ENCODE data around the gene ZDHHC11. TPM values are rescaled to one million over a fixed set of nuclear protein-coding genes. Genes with fewer than 3 reads are reported as not detected.
A peak's percentile ranks its signal among the peaks of the same experiment; 100 is the strongest.
"Not testable (repeated sequence)": the region's sequence is repeated elsewhere in the genome, so short reads cannot be mapped to it uniquely, and the experiment has no call there.

Gene ZDHHC11
- total RNA-seq, 8 experiments from 2014 or later = 2.0 to 11.9 (median 6.8) TPM

GRCh38 chr5:885529-885928 lies 34.7 kb upstream of the ZDHHC11 start:
- Histone ChIP-seq H3K27ac (no peak overlapping the region), H3K4me1 (replicated peaks in 1 of 2) (peaks cover 0 to 1% of the 10 kb centered on the region in 2 donors), H3K4me3 (no peak overlapping the region)
- in situ Hi-C loops (cut with MboI; ENCODE audit: low pct_unique_long_range_greater_than_20kb in 2 of 9, low sequenced_read_pairs in 9 of 9, unreplicated experiment in 9 of 9) = loop anchor here in 2 of 9 experiments (25.0 kb wide), 1 partner anchor 223 kb away; no protein-coding TSS in a partner anchor
- WGBS, 10 experiments = 80 to 100% (median 99%) methylated on average over 1 to 8 of the region's 13 CpGs; no CpG with 5 or more reads in 6 of the 10 experiments
- ATAC-seq (replicated peaks in 6 of 8) = peak in 1 of 8 experiments; percentile 42

- Histone ChIP-seq H3K27ac (no peak overlapping the region), H3K4me3 (no peak overlapping the region), H3K4me1 (replicated peaks in 1 of 2) (no peaks in the 10 kb centered on the region)
- ATAC-seq (replicated peaks in 6 of 8) = no peak
- WGBS, 10 experiments = 63 to 100% (median 91%) methylated on average over 1 to 6 of the region's 18 CpGs; no CpG with 5 or more reads in 5 of the 10 experiments
- in situ Hi-C loops (cut with MboI; ENCODE audit: low pct_unique_long_range_greater_than_20kb in 2 of 9, low sequenced_read_pairs in 9 of 9, unreplicated experiment in 9 of 9) = loop anchor here in 2 of 9 experiments (25.0 kb wide), 1 partner anchor 223 kb away; no protein-coding TSS in a partner anchor
Observed at GRCh38 chr5:885127-885442, 34.3 kb upstream of the ZDHHC11 start.

DNA sequence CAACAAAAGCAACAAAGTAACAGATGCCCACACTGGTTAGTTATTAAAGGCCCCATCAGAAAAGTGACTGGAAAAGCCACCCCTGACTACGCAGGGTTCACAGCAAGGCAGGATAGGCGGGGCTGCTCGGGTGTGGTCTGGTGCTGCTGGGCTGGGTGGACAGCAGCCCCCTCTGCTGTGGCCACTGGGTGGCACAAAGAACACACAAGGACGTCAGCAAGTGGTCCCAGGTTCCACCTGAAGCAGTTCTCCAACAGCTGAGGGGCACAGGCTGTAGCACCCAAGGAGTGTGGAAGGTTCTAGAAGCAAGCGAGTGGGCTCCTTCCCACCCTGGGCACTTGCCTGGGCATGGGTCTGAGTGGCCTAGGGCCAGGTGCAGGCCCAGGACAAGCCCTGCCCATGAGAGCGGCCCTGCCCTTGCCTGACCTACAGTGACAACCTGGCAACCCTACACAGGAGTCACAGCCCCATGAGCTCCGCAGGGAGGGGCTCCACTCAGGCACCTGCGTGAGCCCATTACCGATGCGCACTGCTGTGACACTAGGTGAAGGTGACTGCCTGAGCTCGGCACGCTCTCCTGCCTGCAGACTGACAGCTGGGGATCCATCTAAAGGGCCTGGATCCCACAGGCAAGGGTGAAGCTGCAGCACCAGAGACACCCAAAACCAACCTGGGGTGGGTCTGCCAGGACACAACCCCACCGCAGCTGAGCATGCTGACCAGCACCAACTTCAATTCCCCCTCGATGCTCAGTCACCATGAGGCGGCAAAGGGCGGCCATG lies 33.8 kb upstream of the ZDHHC11 start:
- 72 to 100% (median 88%) methylated on average over 1 to 3 of the region's 16 CpGs; no CpG with 5 or more reads in 4 of the 10 experiments for WGBS, 10 experiments
- H3K4me3 ChIP-seq = no peak overlapping the region
- H3K27ac ChIP-seq = no peak overlapping the region
- H3K4me1 ChIP-seq (replicated peaks in 1 of 2) = no peaks in the 10 kb centered on the region
- in situ Hi-C loops (cut with MboI; ENCODE audit: low pct_unique_long_range_greater_than_20kb in 2 of 9, low sequenced_read_pairs in 9 of 9, unreplicated experiment in 9 of 9) = loop anchor here in 2 of 9 experiments (25.0 kb wide), 1 partner anchor 222 kb away; no protein-coding TSS in a partner anchor
- peak in 3 of 8 experiments; percentile 53 to 77 (median 77) for ATAC-seq (replicated peaks in 6 of 8)

DNA sequence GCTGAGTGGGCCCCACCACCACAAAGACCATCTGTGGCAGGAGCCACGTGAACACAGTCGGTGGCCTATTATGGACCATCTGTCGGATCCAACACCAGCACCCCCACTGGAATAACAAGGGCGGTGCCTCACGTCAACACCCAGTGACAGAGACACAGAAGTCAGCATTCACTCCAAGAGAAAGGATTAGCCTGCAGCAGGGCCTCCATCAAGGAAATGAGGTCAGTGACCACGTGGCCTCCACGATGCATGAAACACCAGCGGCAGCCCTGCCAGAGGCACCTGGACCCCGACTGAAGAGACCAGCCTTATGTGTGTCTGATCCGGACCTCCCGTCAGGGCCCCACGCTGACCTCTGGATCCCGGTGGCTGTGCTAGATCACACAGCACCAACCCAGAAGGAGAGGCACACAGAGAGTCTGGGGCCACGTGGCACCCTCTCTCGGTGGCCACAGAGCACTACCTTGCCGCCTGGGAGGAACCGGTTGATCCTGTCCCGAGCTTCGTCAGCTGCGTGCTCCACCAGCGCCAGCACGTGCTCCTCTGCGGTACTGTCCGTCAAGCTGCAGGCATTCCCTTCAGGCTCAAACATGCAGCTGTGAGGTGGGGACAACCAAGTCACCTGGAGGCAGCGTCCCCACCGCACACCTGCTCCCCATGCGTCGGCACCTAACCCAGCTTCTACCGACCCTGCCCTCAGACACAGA lies 32.8 kb upstream of the ZDHHC11 start:
- Histone ChIP-seq H3K4me3 (no peak overlapping the region), H3K4me1 (replicated peaks in 1 of 2) (no peaks in the 10 kb centered on the region), H3K27ac (no peak overlapping the region)
- 80 to 100% (median 93%) methylated on average over 1 to 21 of the region's 29 CpGs; no CpG with 5 or more reads in 4 of the 10 experiments for WGBS, 10 experiments
- no peak for ATAC-seq (replicated peaks in 6 of 8)
- in situ Hi-C loops (cut with MboI; ENCODE audit: low pct_unique_long_range_greater_than_20kb in 2 of 9, low sequenced_read_pairs in 9 of 9, unreplicated experiment in 9 of 9) = loop anchor here in 2 of 9 experiments (25.0 kb wide), 1 partner anchor 221 kb away; no protein-coding TSS in a partner anchor

DNA sequence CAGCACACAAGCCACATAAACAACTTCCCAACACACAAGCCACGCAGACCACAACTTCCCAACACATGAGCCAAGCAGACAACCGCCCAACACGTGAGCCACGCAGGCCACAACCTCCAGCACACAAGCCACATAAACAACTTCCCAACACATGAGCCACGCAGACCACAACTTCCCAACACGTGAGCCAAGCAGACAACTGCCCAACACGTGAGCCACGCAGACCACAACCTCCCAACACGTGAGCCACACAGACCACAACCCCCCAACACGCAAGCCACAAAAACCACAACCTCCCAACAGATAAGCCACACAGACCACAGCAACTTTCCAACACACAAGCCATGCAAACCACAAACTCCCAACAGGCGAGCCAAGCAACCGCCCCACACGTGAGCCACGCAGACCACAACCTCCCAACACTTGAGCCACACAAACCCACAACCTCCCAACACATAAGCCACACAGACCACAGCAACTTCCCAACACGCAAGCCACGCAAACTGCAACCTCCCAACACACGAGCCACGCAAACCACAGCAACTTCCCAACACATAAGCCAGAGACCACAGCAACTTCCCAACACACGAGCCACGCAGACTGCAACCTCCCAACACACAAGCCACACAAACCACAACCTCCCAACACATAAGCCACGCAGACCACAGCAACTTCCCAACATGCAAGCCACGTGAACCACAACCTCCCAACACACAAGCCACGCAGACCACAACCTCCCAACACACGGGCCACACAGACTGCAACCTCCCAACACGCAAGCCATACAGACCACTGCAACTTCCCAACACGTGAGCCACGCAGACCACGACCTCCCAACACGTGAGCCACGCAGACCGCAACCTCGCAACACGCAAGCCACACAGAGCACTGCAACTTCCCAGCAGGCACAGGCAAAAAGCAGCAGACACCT lies 31.7 kb upstream of the ZDHHC11 start:
- in situ Hi-C loops (cut with MboI; ENCODE audit: low pct_unique_long_range_greater_than_20kb in 2 of 9, low sequenced_read_pairs in 9 of 9, unreplicated experiment in 9 of 9) = loop anchor here in 2 of 9 experiments (25.0 kb wide), 1 partner anchor 220 kb away; no protein-coding TSS in a partner anchor
- no peak for ATAC-seq (replicated peaks in 6 of 8)
- WGBS, 10 experiments = 93 to 100% (median 100%) methylated on average over 1 to 19 of the region's 33 CpGs; no CpG with 5 or more reads in 1 of the 10 experiments
- H3K27ac ChIP-seq = no peak overlapping the region
- H3K4me3 ChIP-seq = no peak overlapping the region
- no peaks in the 10 kb centered on the region for H3K4me1 ChIP-seq (replicated peaks in 1 of 2)

DNA sequence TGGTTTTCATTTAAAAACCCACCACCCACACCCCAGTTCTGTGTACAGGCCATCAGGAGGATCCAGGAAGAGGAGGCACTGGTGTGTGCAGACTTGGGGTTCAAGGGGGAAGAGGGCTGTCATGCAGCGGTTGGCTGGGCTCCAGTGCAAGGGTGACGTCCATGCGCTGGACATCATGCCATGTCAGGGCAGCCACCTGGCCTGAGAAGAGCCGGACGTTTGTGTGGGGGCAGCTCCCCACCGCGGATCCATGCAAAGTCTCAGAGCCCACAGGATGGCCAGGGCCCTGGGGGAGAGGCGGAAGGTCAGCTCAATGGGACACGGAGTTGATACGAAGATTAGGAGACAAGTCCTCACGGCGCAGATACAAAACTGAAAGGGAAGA lies 30.8 kb upstream of the ZDHHC11 start:
- in situ Hi-C loops (cut with MboI; ENCODE audit: low pct_unique_long_range_greater_than_20kb in 2 of 9, low sequenced_read_pairs in 9 of 9, unreplicated experiment in 9 of 9) = loop anchor here in 2 of 9 experiments (25.0 kb wide), 1 partner anchor 219 kb away; no protein-coding TSS in a partner anchor
- no peak overlapping the region for H3K4me3 ChIP-seq
- WGBS, 10 experiments = 70 to 100% (median 97%) methylated on average over 1 to 7 of the region's 12 CpGs; no CpG with 5 or more reads in 3 of the 10 experiments
- ATAC-seq (replicated peaks in 6 of 8) = no peak
- no peaks in the 10 kb centered on the region for H3K4me1 ChIP-seq (replicated peaks in 1 of 2)
- H3K27ac ChIP-seq = no peak overlapping the region

GRCh38 chr5:880816-881550 lies 30.2 kb upstream of the ZDHHC11 start:
- 83 to 100% (median 92%) methylated on average over 2 to 9 of the region's 35 CpGs; no CpG with 5 or more reads in 4 of the 10 experiments for WGBS, 10 experiments
- in situ Hi-C loops (cut with MboI; ENCODE audit: low pct_unique_long_range_greater_than_20kb in 2 of 9, low sequenced_read_pairs in 9 of 9, unreplicated experiment in 9 of 9) = loop anchor here in 2 of 9 experiments (25.0 kb wide), 1 partner anchor 219 kb away; no protein-coding TSS in a partner anchor
- ATAC-seq (replicated peaks in 6 of 8) = no peak

GRCh38 chr5:878677-879076 lies 27.9 kb upstream of the ZDHHC11 start:
- ATAC-seq (replicated peaks in 6 of 8); H3K4me3 ChIP-seq; H3K27ac ChIP-seq; H3K4me1 ChIP-seq (replicated peaks in 1 of 2): not testable (repeated sequence)
- in situ Hi-C loops (cut with MboI; ENCODE audit: low pct_unique_long_range_greater_than_20kb in 2 of 9, low sequenced_read_pairs in 9 of 9, unreplicated experiment in 9 of 9) = loop anchor here in 2 of 9 experiments (25.0 kb wide), 1 partner anchor 216 kb away; no protein-coding TSS in a partner anchor
- WGBS, 10 experiments = no CpG with 5 or more reads among the region's 8 CpGs

More at GRCh38 chr5:880816-881550, 30.2 kb upstream of the ZDHHC11 start:
- Histone ChIP-seq H3K4me1 (replicated peaks in 1 of 2) (no peaks in the 10 kb centered on the region), H3K27ac (no peak overlapping the region), H3K4me3 (no peak overlapping the region)

DNA sequence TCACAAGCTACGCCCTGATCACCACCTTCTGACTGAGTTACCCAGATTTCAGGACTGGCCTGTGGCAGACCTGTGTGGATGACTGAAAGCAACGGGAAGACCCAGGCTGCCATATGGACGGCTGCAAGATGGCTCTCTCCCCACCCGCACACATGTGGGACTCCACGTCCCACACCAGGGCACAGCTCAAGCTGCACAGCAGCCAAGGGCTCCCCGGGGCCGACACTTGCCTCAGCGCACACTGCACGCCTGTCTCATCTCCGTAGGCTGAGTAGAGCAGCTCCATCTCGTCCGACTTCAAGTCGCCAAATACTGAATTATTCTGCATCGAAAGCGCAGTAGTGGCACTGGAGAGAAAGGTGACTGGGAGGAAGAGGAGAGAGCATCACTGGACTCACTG lies 27.3 kb upstream of the ZDHHC11 start:
- no peak overlapping the region for H3K4me3 ChIP-seq
- in situ Hi-C loops (cut with MboI; ENCODE audit: low pct_unique_long_range_greater_than_20kb in 2 of 9, low sequenced_read_pairs in 9 of 9, unreplicated experiment in 9 of 9) = loop anchor here in 2 of 9 experiments (25.0 kb wide), 1 partner anchor 216 kb away; no protein-coding TSS in a partner anchor
- no peak overlapping the region for H3K27ac ChIP-seq
- H3K4me1 ChIP-seq (replicated peaks in 1 of 2) = no peaks in the 10 kb centered on the region
- WGBS, 10 experiments = 80% methylated on average over 1 of the region's 15 CpGs; no CpG with 5 or more reads in 9 of the 10 experiments
- no peak for ATAC-seq (replicated peaks in 6 of 8)

- in situ Hi-C loops (cut with MboI; ENCODE audit: low pct_unique_long_range_greater_than_20kb in 2 of 9, low sequenced_read_pairs in 9 of 9, unreplicated experiment in 9 of 9) = loop anchor here in 2 of 9 experiments (25.0 kb wide), 1 partner anchor 214 kb away; no protein-coding TSS in a partner anchor
- 96 to 100% (median 100%) methylated on average over 1 to 20 of the region's 28 CpGs; no CpG with 5 or more reads in 3 of the 10 experiments for WGBS, 10 experiments
- no peak for ATAC-seq (replicated peaks in 6 of 8)
Observed at GRCh38 chr5:876398-877365, 25.9 kb upstream of the ZDHHC11 start.

DNA sequence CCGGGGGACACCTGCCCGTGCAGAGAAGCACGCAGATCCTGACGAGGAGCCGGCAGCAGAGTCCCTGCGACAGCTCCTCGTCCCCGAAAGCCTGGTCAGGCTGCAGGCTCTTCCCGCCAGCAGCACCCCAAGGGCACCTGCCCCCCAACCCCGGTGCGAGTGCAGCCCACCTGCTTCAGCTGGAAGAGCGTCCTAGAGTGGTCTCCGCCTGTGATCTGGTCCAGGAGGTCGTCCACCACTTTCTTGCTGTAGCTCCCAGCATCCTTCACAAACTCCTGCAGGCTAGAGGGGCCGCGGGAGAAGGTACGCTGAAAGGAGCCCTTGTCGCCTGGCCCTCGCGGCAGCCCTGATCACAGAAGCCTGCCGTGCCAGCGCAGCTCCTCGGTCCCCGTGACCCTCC lies 25.1 kb upstream of the ZDHHC11 start:
- in situ Hi-C loops (cut with MboI; ENCODE audit: low pct_unique_long_range_greater_than_20kb in 2 of 9, low sequenced_read_pairs in 9 of 9, unreplicated experiment in 9 of 9) = loop anchor here in 2 of 9 experiments (25.0 kb wide), 1 partner anchor 214 kb away; no protein-coding TSS in a partner anchor
- no peak overlapping the region for H3K27ac ChIP-seq
- no peak for ATAC-seq (replicated peaks in 6 of 8)
- H3K4me1 ChIP-seq (replicated peaks in 1 of 2) = no peaks in the 10 kb centered on the region
- H3K4me3 ChIP-seq = no peak overlapping the region
- 80 to 100% (median 98%) methylated on average over 2 to 17 of the region's 24 CpGs; no CpG with 5 or more reads in 1 of the 10 experiments for WGBS, 10 experiments

More at GRCh38 chr5:876398-877365, 25.9 kb upstream of the ZDHHC11 start:
- no peaks in the 10 kb centered on the region for H3K4me1 ChIP-seq (replicated peaks in 1 of 2)
- no peak overlapping the region for H3K27ac ChIP-seq
- H3K4me3 ChIP-seq = no peak overlapping the region
